Measurements from ENCODE around the gene SYF2.
"Not testable (repeated sequence)": the region's sequence is repeated elsewhere in the genome, so short reads cannot be mapped to it uniquely, and the experiment has no call there.

The SYF2 gene

DNA sequence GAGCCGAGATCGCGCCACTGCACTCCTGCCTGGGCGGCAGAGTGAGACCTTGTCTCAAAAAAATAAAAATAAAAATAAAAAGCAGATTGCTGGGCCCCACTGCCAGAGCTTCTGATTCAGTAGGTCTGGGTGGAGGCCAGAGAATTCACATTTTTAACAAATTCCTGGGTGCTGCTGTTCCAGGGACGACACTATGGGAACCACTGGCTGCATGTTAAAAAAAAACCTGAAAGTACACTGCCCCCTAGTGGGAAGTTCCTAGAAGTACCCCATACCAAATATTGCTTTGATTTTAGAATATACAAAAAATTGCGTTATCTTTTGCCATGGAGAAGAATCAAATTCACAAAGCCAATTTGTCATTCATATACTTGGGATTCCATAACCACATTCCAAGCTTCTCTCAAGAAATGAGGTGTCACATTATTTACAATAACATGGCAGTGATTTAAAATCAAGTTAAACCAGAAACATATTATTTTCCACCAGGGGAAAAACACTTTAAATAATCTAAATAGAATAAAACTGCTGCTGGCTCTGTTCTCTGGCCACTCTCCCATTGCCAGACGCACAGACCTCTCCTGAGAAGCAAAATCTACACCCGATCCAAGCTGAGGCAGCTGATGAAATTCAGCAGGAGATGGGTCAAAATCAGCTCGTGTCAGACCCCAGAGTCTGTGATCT is 27.4 kb downstream of the SYF2 start:
- peak; percentile 35 for DNase-seq

DNA sequence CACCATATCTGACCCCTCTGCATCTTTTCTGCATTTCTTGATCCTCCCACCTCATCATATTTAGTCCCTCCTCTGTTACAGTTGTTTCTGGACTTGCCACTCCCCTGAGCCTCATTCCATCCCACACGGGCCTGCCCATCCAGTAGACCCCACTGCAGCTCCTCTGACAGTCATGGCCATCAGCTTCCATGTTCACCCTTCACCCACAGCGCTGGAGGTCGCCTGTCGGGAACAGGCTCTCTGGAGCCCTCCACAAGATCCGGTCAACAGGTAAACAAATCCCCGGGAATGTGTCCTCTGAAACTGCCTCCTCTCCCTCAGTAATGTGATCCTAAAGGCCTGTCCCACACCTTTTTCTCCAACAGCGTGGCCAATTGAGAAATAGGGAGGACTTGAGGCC is 31.3 kb downstream of the SYF2 start:
- no peak for DNase-seq

DNA sequence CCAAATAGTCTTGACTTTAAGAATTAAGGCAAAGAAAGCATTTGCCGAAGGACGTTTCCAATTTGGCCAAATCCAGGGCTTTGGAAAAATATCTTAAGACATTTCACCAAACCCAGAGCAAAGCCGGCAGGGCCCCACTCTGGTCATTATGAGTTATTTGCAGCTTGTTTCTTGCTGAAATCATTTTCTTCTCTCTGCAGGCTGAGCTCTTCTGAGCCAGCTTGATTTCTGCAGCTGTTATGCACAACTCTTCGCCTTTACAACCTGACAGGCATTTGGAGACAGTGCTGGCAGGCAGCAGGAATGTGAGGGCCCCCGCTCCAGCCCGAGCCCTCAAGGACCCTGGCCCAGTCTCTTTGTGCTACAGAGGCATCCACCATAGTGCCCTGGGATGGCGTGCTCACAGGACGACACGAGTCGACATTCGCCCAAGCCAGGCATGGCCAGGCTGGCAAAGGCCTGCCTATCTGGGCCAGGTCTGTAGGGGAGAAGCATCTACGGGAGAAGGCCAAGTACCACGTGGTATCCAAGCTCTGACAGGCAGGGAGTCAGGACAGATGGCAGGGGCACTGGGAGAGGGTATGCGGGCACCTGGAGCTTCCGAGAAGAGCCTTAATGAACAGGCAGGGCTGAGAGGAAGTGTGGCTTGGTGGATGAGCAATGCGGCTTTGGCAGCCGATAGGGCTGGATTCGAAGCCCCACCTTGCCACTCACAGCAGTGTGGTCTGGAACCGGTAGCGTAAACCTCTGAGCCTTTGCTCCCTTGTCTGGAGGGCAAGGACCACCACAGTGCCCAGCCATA is 32.3 kb downstream of the SYF2 start:
- DNase-seq: no peak

DNA sequence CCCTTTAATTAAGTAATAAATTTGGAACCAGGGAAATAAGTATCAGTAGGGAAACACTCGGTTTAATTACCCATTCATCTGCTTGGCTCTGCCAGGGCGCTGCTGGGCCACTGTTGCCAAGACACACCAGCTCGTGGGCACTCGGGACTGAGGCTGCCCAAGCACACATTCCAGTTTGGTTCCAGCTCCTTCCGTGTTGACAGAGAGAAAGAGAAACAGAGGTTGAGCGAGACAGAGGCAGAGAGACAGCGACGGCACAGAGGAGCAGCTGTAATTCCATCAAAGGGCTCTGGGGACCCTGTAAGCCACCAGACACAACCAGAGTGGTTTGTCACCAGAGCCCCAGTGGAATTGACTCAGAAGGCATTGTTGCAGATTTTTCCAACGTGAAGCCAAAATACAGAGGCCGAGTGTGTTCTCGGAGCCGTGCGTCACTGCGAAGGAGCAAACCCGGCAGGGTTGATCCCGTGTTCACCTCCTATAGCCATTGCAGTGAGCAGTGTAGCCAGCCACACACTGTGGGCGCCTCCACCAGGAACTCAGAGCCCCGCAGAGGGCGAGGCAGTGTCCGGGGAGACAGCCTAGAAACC is 33.5 kb downstream of the SYF2 start:
- DNase-seq: peak; percentile 80

DNA sequence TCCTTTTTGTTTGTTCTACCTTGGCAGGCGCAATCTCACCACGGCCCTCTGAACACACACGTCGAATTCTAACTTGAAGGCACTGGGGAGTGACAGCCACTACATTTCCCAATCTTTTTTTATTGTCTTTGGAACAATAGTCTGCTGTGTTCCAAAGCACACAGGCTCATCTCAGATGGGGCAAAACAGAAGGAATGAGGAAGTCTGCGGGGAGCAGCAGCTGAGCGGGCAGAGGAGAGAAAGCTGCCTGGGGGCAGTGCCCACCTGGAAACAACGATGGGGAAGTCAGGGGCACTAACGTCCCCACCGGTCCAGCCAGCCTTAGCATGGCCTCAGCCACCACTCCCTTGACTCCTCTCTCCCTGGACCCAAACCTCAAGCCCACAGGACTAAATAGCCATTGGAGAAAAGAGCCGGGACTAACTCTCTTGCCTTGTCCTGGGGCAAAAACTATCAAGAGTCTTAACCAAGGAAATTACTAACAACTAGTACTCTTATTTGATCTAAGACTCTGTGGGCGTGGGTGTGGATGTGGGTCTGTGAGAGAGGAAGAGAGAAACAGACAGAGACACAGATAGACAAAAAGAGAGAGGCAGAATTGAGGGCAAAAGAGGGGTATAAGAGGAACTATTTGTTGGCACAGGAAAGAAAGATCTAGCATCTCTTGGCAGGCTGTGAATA is 34.2 kb downstream of the SYF2 start:
- DNase-seq: peak; percentile 46

DNA sequence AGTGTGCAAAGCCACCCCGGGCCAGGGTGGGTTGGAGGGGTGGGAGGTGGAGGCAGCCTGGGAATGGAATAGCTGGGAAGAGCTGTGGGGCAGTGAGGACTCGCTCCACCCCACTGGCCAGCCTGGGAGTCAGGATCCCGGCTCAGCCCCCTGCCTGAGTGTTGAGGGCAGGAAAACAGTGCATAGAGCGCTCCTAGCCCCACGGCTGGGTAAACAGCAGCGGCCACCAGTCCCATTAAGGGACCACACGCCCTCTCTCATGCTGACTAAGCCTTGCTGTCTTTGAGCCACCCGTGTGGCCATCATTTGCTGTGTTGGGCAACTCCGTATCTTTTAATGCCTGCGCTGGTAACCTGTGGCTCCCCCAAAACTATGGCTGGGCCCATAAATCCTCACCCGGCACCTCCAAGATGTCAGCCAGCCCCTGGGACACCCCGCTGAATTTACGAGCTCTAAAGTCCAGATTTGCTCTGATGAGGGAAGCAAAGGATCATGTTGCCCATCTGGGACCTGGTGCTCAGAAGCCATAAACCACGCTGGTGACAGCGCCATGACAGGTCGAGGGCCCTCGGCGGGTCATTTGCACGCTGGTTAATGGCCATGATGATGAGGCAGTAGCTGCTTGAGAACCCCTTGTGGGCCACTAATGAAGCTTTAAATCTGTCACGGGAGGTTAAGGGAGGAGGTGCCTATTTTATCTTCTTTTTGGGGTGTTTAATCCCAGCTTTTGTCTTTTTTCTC is 34.9 kb downstream of the SYF2 start:
- DNase-seq: peak; percentile 77

DNA sequence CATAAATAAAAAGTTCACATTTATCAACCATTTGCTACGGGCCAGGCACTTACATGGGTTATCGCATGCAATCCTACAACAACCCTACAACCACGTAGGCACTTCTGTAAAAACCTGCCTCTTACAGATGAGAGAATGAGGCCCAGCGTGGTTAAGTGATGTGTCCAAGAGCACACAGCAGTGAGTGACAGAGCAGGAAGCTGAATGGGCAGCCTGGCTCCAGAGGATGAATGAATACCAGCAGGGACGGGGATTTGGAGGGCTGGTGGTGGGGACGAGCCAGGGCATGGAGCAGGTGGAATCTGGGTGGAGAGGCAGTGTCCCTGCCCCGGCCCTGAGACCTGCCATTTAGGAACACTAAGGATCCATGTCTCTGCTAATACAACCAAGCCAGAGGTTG is 35.5 kb downstream of the SYF2 start:
- no peak for DNase-seq

DNA sequence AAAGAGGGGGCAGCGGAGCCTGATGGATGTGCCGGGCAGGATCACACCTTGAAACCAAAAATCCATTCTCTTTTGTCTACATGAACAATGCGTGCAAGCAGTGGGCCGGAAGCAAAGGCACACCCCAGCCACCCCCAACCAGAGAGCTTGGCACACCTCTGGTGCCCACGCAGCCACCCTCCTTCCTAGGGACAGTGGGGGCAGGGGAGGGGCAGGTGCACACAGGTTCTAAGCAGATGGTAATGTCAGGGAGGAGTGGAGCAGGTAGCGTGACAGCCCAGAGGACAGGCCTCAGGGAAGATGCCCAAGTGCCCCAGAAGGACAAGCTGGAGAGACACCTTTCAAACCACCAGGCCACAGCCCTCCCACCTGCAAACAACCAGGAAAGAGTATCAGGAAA is 36.5 kb downstream of the SYF2 start:
- peak; percentile 67 for DNase-seq

DNA sequence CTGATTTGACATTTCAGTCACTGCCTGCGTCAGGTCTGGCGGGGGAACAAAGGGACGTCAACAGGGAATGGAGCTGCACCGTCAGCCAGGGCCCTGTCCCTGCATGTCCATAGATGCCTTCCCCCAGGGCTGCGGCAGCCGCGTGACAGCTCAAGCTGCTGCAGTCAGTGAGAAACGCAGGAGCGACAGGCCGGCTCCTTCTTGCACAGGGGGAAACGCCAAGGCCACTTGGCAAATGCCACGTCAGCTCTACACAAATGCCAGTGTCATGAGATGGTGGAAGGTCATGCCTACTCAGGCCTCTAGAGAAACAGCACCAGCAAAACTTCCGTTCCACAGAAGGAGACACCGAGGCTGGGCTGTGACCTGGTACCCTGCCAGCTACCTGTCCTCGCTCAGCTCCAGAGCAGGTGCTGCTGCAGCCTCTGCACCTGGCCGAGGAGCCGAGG is 37.7 kb downstream of the SYF2 start:
- DNase-seq: peak; percentile 28

DNA sequence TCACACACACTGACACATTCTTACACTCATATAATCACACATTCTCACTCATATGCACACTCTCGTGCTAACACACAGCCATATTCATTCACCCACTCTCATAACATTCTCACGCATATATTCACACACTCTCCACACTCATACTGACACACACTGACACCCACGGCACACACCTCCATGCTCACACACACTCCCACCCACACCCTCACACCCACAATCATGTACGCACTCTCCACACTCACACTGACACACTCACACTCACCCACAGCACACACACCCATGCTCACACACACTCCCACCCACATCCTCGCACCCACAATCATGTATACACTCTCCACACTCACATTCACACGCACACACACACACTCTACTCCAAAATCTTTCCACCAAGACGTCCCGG is 38.2 kb downstream of the SYF2 start:
- DNase-seq: no peak

DNA sequence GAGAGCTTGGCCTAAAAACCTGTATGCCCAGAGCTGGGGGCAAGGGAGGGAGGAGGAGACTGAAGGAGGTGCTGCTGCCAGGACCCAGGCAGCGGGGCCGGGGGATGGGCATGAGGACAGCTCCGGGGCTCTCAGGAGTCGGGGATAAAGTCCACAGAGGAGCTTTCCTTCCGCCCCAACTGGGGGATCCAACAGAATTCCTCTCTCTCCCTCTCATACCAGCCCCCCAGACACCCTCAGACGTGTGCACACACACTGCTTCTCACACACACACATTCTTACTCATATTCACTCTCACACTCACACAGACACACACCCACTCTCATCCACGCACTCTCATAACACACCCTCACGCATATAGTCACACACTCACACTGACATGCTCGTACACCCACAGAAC is 39.1 kb downstream of the SYF2 start:
- no peak for DNase-seq

DNA sequence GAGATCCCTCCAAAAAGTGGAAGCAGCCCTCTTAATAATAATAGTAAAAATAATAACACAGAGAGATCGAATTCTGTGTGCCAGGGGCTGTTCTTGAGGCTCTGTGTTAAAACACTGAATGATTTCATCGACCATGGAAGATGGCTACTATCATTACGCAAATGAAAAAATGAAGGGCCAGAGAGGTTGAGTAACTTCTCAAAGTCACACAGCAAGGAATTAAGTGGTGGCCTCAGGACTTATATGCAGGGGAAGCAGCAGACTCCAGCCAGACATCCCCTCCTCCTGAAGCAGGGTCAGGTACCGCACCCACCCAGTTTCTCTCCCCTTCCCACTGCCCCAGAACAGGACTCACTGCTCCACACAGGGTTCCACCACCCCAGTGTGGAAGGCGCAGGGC is 40.1 kb downstream of the SYF2 start:
- no peak for DNase-seq

DNA sequence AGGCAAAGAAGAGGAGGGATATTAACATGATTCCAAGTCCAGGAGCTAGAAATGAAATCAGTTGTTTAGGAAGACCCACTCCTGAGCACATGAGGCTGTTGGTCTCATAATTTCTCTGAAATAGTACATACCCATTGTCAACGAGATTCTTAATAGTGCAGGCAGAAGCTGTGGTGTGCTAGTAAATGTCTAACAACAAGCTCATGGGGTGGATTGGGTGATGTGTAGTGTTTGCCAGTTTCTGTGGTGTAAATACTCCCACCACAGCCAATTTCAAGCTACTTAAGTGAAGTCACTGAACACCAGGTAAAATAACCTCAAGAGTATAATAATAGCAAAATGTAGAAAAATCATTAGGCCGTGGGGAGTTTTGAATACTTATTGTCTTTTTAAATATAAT is 42.0 kb downstream of the SYF2 start:
- no peak for DNase-seq

DNA sequence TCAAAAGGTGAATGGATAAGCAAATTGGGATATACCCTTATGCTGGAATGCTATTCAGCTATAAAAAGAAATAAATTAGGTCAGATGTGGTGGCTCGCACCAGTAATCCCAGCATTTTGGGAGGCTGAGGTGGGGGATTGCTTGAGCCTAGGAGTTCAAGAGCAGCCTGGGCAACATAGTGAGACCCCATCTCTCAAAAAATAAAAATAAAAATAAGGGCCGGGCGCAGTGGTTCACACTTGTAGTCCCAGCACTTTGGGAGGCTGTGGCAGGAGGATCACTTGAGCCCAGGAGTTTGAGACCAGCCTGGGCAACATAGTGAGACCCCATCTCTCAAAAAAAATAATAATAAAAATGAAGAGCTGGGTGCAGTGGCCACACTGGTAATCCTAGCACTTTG is 44.4 kb downstream of the SYF2 start:
- DNase-seq: not testable (repeated sequence)

DNA sequence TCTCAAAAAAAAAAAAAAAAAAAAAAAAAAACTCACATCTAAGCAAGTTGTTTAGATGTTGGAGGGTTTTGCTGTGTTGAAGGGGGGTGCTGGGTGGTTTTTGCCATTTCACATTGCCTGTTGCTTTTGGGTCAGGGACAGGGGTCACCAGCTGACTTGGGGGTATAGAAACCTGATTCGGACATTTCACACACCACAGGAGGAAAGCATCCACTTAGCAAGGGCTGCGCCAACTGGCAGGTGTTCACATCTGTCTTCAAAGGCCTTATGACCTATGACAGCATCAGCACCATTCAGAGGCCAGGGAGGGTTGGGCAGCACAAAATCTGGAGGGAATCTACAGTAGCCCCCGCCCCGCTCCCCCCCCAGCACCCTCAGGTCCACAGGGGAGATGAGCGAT is 45.2 kb downstream of the SYF2 start:
- no peak for DNase-seq

DNA sequence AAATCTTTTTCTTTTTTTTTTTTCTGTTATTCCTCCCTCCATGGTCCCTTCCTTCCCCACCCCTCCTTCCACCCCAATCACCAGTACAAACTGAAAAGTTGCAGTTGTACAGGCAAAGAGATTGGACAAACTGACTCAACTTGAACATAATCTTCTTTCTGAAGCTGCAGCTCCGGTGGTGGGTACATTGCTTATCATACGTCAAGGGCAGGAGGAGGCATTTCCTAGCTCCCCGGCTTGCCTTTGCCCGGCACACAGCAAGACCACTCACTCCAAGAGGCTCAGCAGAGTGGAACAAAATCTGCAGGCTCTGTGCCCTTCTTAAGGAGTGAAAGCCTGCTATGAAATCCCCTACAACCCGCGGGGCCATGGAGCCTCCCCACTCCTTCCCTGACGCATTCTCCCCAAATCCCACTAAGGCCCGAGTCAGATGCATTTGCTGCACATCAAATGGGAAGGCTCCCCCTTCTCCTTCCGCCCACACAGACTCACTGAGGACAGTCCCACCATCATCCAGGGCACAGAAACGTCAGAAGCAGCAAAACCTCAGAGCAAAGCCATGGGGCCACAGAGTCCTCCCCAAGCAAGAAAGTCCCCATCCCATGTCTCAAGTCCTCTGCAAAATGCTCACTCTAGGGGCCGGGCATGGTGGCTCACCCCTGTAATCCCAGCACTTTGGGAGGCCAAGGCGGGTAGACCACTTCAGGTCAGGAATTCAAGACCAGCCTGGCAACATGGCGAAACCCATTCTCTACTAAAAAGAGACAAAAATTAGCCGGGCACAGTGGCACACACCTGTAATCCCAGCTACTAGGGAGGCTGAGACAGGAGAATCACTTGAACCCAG is 45.9 kb downstream of the SYF2 start:
- DNase-seq: no peak

DNA sequence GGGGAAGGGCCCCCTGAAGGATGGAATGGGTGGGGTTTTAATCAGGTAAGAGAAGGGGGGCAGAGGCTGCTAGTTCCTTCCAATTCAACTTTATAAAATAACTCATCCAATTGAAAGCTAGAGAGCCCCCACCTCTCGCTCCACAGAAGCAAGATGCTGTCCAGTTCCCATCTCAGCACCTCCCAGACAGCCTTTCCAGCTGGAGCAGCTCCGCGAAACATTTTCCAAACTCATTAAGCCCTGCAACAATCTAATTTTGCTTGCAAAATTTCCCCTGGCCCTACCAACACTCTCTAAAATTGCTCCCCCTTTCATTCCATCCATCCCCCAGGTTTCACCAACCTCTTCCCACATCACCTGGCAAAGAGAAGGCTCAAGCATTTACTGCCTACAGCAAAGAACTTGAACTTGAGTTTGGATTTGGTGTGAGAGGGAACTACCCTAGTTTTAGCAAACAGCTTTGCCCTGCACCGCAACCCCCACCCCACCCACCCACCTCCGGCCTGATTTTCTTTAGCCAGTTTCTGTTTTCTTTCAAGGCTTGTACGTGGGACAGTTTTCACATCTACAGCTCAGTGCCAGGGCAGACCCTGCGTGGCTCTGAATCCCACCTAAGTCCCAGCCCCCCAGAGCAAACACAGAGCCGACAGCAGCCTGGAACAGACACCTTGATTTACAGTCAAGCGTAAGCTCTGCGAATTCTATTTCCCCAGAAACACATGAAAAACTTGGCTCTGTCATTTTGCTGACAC is 46.7 kb downstream of the SYF2 start:
- DNase-seq: no peak

DNA sequence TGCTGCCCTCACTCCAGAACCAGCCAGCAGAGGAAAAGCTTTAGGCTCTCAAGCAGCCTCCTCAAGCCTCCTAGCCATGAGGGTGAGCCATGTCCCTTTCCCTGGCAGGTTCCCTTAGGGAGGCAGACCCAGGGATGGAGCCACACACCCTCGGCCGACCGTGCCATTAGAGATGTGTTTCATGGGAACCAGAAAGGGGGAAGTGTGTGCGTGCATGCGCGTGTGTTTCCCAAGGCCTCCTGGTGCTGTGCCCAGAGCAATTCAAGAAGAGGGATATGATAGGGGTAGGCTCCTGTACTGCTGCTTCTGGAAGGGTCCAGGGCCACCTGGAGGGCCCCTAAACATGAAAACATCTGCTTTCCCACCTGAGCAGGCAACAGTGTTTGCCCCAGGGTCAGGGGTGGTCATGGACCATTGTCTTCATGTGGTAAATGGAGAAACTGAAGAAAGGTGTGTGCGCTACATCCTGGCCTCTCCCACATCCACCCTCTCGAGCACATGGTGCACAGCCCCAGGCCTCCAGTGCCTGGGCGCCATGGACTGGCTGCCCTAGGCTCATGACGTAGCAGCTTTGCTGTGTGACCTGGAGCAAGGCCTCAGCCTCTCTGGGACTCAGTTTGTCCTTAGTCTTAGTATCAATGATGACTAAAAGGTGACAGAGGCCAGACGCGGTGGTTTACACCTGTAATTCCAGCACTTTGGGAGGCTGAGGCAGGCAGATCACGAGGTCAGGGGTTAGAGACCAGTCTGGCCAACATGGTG is 48.1 kb downstream of the SYF2 start:
- no peak for DNase-seq

DNA sequence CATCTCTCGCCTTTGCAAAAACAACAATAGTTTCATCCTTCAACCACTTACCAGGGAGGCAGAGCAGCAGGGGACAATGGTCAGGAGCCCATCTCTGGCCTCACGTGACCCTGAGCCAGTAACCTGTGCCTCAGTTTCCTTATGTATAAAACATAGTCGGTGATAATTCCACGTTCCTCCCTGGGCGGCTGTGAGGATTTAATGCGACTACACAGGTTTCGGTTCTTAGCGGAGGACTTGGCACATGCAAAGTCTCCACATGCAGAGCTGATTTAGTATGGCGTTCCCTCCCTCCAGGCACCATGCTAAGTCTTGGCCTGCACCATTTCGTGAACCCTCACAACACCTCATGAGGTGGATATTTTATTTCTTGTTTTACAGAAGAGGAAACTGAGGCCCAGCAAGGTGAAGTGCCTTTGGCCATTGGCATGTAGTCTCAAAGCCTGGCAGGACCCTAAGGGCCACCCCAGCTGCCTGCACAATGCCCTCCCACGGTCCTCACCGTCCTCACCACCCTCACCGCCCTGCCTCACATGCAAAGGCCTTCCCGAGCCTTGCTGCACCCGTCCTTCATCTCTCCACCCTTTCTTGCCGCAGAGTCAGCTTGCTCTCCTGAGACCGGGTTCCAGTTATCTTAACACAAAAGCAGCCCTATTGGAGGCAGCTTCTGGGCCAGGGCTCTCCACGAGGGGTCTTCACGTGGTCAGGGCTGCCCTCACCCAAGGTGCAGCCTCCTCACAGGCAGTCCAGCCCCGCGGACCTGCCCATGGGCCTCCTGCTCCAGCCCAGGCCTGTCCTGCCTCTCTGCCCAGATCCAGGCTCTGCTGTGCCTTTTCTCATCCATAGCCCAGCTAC is 48.9 kb downstream of the SYF2 start:
- no peak for DNase-seq

Measured in NCI-H2029 treated with DMSO at 0.1 percent for 48 hours (cell line).